ENCODE results near the gene ESAM. TPM values are rescaled to one million over a fixed set of nuclear protein-coding genes. Genes with fewer than 3 reads are reported as not detected.

ESAM gene
- total and polyA plus RNA-seq, 2 experiments from 2014 or later = 0.32 TPM; not detected in 1

GRCh38 chr11:124807201-124807600, 45.1 kb upstream of the ESAM start:
- Mint-ChIP-seq H3K36me3 (ENCODE audit: low read depth) (peaks cover 21% of the 10 kb centered on the region; the same call in 2 of the 3 replicates), H3K4me3 (no peak overlapping the region), H3K27me3 (ENCODE audit: insufficient read depth, low read depth, poor library complexity) (peaks cover 7% of the 10 kb centered on the region), H3K4me1 (peaks cover 2% of the 10 kb centered on the region), H3K27ac (no peak overlapping the region), H3K9me3 (peaks cover 3% of the 10 kb centered on the region; the same call in 1 of the 3 replicates)
- ATAC-seq = no peak
- Histone ChIP-seq H3K9me2 (ENCODE audit: insufficient read depth) (no peaks in the 10 kb centered on the region), H4K20me1 (replicated peaks; ENCODE audit: insufficient read depth) (no peaks in the 10 kb centered on the region), H3K4me2 (no peak overlapping the region), H3K27ac (ENCODE audit: low read depth) (no peak overlapping the region), H3K36me3 (ENCODE audit: insufficient read depth) (no peaks in the 10 kb centered on the region), H3K4me3 (no peak overlapping the region), H3K4me1 (ENCODE audit: insufficient read depth) (no peaks in the 10 kb centered on the region; the same call in 1 of the 2 replicates), H3K79me2 (replicated peaks; ENCODE audit: insufficient read depth) (no peaks in the 10 kb centered on the region), H3F3A (replicated peaks; ENCODE audit: low read depth) (no peaks in the 10 kb centered on the region), H2AFZ (no peak overlapping the region), H3K27me3 (ENCODE audit: insufficient read depth) (no peaks in the 10 kb centered on the region)
- TF ChIP-seq EZH2phosphoT487 (IDR thresholded peaks at IDR 0.05; ENCODE audit: unreplicated experiment) = no peak
- no peak for TF ChIP-seq ZNF462 (CRISPR knock-in tag; IDR thresholded peaks at IDR 0.05)
- no peak for TF ChIP-seq STAT1 (IDR thresholded peaks at IDR 0.05; ENCODE audit: unreplicated experiment)
- no peak for TF ChIP-seq CTCF (conservative IDR thresholded peaks at IDR 0.05; ENCODE audit: low read depth in 2 of 2)
- no peak for TF ChIP-seq JUNB (IDR thresholded peaks at IDR 0.05; ENCODE audit: unreplicated experiment)
- TF ChIP-seq ETS1 (IDR thresholded peaks at IDR 0.05) = no peak
- TF ChIP-seq EZH2 (IDR thresholded peaks at IDR 0.05; ENCODE audit: low read depth, unreplicated experiment) = no peak
- no peak for TF ChIP-seq ZNF331 (CRISPR knock-in tag; IDR thresholded peaks at IDR 0.05; ENCODE audit: low read depth)
- no peak for TF ChIP-seq POLR2AphosphoS5 (IDR thresholded peaks at IDR 0.05; ENCODE audit: low read depth)
- TF ChIP-seq ZNF114 (CRISPR knock-in tag; IDR thresholded peaks at IDR 0.05) = no peak
- TF ChIP-seq NANOG (IDR thresholded peaks at IDR 0.05; ENCODE audit: borderline replicate concordance) = no peak
- TF ChIP-seq CREB1 (CRISPR knock-in tag; IDR thresholded peaks at IDR 0.05; ENCODE audit: low read depth) = no peak
- TF ChIP-seq REST (IDR thresholded peaks at IDR 0.05; ENCODE audit: unreplicated experiment) = no peak
- DNase-seq (ENCODE audit: low spot score) = no peak

Measured in GM23338 (cell line).